ENCODE data around the gene BIRC7.

The BIRC7 gene, protein sequence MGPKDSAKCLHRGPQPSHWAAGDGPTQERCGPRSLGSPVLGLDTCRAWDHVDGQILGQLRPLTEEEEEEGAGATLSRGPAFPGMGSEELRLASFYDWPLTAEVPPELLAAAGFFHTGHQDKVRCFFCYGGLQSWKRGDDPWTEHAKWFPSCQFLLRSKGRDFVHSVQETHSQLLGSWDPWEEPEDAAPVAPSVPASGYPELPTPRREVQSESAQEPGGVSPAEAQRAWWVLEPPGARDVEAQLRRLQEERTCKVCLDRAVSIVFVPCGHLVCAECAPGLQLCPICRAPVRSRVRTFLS

DNA sequence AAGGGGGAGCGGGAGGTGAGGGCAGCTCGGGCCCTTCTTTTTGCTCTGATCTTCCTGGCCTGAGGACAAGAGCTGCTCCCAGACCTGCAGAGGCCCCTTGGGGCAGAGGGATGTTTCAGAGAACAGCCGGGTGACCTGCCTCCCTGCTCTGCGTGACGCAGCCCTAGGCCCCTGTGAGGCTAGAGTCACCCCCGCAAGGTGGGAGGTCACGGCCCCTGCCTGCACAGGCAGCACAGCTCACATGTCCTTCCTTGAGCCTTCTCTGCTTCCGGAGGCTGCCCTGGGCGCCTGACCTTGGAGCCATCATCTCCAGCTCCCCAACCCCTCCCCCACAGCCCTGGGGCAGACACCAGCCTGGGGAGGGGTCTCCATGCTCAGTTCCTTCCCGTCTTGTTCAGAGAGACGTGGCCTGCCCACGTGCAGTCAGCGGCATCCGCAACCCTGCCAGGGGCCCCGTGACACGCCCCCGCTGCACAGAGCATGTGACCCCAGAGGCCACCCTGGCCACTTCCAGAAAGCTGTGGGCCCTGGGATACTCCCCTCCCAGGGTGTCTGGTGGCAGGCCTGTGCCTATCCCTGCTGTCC lies at the start of gene BIRC7:
Gene BIRC7, plus strand, starts transcription at position 507 of the 585 bp plus-strand sequence. CDS start 192 bp downstream, outside the sequence.
- no peak for DNase-seq

DNA sequence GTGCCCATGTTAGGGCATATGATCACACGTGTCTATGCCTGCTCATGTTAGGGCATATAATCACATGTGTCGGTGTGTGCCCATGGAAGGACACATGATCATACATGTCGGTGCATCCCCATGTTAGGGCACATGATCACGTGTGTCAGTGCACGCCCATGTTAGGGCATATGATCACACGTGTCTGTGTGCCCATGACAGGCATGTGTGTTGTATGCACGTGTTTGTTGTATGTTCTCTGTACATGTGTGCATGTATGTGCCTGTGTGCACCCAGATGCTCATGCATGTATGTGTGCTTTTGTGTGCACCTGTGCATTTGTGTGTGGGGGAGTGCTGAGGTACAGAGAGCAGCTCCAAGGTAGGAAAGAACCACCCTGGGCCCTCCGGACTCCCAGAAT lies 49.6 kb upstream of the BIRC7 start:
- no peak for DNase-seq

DNA sequence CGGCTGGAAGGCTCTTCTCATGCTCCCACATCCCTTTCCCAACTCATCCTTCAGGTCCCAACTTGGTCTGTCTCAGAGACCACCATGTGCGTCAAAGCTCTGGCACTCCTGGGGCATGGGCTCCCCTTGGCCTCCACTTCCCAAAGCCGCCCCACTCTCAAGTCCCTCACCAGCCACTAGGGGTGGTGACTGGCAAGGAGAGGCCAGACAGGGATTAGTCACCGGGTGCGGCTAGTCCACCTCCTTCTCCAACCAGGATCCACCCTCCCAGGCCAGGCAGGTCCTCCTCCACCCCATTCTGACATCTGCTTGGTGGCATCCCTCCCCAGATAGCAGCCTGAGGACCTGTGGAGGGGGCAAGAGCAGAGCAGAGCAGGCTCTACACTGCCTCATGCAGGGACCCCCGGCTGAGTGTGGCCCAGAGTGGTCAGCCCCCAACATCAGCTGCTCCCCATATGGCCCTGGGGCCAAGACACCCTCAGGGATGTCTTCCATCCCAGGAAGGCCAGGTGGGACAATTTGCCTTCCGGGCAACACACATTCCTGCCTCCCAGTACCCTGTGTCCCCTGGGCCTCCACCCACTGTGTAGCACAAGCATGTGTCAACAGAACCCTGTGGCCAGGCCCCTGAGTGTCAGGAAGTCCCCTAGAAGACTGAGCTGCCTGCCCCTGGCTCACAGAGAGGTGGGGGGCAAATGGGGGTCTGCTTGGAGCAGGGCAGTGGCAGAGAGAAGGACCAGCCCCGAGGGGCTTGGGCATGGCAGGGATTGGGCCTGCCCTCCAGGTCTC lies 49.0 kb upstream of the BIRC7 start:
- peak in 1 of 2 experiments; percentile 30 for DNase-seq

DNA sequence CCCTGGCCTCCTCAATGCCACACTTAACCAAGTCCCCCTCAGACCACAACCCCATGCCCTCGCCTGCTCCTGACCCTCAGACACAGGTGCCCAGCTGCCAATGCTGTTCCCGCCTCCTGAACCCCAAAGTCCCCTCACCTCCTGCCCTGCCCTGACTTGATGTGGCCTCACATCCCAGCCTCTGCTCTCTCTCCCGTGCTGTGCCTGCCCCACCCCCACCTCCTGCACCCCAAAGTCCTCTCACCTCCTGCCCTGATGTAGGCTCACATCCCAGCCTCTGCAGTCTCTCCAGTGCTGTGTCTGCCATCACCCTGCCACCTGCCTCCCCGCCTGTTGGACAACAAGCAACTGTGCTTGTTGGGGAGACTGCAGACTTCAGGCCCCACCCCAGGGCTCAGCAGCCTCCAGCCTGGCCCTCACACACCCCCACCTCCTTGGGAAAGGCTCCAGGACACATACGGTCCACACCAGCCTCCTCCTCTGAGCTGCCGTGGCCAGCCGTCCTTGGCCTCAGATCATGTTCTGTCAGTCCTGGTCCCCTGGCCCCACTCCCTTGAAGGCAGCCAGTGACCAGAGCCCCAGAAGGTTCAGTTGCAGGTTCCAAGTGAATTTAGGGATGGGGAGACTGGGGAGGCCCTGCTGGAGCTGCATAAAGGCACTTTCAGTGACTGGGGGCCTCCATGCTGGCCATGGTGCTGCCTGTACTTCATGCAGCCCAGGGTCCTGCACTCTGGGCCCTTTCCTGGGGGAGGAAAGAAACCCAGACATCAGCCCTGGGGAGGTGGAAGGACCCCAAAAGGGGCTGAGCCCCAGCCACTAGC lies 48.2 kb upstream of the BIRC7 start:
- no peak for DNase-seq

DNA sequence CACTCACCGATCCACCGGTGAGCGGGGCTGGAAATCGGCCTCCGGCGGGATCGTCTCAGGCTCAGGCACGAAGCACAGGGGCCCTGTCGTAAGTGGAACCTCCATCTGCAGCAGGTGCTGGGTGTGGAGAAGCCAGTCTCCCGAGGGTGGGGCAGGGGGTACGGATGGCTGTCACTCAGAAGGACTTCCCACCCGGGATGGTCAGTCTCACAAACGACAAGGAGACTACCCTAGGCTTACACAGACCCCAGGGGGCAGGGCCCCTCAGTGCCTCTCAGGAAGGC lies 47.6 kb upstream of the BIRC7 start:
- DNase-seq: no peak

DNA sequence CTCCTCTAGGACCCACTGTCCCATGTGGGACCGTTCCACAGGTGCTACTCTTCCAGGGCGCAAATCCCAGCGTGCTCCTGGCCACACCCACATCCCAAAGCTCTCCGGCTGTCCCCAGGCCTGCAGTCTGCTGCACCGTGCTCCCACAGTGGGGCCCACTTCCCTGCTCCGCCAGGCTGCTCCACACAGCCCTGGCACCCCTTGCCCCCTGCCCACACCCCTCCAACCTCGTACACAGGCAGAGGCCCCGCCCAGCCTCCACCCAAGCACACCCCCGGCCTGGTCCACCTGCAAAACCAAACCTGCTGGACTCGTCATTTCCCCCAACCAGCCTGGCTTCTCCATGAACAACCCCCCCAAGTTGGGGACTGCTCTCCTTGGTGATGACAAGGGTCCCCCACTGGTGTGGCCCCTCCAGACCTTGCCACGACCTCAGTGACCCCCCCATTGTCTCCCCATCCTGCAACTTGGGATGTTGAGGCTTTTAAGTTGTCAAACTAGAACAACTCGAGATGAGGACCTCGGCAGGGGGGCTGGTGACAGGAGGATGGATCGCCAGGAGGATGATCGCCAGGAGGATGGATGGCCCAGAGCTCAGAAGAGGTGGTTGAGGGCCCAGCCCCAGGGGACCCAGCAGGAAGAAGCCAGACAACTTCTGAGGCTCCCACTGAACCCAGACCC lies 46.9 kb upstream of the BIRC7 start:
- DNase-seq: no peak

DNA sequence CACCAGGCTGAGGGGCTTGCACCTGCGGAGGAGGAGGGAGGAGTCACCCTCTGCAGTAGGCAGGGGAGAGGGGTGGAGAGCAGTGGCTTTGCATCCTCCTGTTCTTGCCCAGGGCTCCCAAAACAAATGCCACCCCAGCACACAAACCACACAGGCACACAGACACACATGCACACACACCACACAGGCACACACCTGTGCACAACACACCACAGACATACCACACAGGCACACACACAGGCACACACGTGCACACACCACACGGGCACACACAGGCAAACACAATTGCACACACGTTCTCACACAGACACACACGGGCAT lies 46.4 kb upstream of the BIRC7 start:
- DNase-seq: no peak

DNA sequence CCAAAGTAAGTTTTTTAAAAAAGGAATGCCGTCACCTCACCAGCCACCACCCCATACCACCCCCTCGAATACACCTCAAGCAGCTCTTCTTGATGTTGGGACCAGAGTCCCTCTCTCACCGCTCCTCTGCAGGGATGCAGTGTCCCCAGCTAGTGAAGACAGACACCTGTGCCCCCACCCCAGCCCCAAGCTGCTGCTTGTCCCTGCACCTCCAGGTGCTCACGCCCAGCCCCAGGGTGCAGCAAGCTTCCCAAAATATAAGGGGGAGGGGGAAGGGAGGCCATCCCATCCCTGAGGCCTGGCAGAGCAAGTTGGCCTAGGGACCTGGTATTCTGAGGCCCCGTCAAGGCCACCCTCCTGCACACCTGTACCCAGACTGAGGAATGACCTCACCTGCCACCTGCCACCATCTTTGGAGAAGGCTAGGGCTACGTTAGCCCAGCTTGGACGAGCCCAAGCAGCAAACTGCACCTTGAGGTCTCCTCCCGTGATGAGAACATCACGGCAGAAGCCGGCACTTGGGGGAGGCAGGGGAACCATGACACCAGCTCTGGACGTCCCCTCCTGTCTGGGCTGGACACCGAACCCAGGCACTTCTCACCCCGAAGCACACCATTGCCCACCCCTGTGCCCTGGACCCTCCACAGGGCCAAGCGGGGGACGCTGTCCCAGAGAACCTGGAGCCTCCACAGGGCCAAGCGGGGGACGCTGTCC lies 45.7 kb upstream of the BIRC7 start:
- DNase-seq: no peak

DNA sequence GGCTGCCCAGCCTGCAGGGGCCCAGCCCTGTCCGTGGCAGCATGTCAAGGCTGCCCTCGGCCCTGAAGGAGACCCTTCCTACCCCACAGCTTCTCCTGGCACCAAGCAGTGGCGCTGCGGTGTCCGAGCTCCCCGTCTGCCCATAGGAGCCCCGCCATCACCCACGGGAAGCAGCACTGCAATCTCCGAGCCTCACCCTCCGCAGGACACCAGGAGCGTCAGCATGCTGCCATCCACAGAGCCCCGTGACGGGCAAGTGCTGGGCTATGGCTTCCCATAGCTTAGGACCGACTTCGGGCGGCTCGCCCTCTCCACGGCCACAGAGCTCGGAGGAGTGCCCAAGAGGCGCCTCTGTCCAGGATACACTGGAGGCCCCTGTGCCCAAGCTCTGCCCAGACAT lies 44.9 kb upstream of the BIRC7 start:
- no peak for DNase-seq

DNA sequence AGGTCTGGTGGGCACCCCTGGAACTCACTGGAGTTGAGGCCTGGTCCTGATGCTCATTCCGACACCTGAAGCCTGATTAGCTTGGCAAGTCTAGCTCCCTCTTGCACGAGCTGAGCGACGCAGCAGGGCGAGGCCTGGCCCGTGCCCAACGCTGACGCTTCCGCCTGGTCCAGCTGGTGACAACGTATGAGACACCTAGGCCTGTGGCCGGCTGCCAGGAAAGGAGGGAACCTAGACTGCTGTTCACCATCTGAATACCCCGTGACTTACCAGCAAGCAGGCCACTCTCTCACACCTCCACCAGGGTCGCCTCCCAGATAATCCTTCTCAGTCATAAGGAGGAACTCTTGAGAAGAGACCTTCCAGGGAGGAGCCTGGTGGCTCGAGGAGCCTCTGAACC lies 44.3 kb upstream of the BIRC7 start:
- DNase-seq: peak; percentile 99 to 100

DNA sequence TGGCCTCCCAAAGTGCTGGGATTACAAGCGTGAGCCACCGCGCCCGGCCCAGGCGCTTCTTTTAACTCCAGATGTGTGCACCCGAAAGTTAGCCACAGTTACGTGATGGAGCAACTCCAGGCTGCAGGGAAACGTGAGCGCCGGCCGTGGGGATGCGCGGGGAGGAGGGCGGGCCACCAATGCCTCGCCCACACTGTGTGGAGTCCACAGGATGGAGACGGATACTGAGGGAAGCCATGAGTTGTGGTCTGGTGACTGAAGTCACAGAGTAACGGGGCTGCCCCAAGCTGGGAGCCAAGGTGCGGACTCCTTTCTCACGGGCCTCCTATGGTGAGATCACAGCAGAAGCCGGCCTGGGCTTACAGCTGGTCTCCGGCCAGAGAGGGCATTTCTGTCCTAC lies 43.0 kb upstream of the BIRC7 start:
- no peak for DNase-seq

DNA sequence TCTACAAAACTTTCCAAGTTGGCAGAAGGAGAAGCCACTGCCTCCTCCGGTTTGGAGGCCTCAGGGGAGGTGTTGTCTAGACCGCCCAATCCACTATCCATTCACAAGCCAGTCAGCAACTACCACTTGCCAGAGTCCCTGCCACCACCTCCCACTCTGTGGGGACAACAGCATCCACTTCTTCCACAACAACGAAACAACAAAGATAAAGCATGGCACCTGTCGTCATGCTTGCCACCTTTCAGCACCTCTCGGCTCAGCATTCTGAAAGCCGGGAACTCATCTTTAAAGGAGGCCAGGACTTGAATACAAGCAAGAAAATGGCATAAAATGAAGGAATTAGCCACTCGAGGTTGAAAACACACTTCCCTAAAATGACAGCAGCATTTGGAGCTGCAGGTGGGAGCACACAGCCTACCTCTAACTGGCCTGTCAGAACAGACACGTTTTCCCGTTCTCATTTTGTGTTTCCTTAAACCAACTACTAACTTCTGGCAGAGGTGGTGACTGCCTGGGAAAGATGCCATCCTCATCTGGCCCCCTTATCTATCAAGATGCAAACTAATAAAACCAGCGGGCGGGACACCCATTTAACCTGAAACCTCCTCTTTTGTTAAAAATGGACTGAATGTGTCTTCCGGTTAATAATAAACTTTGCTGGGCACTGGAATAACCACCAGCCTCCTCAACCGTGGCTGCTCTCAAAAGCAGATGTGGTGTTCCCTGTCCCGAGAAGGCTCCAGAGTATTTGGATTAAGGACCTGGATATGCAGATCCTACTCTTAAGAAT lies 41.5 kb upstream of the BIRC7 start:
- no peak for DNase-seq

DNA sequence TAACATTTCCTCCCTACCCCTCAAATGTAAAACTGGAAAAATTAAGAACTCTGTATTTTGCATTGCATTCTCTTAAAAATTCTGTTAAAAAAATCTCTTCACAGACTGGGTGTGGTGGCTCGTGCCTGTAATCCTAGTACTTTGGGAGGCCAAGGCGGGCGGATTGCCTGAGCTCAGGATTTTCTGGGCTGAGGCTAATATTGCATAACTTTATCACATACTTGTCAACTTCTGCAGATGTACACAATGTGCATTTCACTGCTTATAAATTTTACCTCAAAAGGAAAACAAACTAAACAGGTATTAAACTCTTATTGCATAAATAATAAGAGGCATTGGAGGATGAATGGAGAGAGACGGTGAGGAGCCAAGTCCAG lies 40.9 kb upstream of the BIRC7 start:
- no peak for DNase-seq

DNA sequence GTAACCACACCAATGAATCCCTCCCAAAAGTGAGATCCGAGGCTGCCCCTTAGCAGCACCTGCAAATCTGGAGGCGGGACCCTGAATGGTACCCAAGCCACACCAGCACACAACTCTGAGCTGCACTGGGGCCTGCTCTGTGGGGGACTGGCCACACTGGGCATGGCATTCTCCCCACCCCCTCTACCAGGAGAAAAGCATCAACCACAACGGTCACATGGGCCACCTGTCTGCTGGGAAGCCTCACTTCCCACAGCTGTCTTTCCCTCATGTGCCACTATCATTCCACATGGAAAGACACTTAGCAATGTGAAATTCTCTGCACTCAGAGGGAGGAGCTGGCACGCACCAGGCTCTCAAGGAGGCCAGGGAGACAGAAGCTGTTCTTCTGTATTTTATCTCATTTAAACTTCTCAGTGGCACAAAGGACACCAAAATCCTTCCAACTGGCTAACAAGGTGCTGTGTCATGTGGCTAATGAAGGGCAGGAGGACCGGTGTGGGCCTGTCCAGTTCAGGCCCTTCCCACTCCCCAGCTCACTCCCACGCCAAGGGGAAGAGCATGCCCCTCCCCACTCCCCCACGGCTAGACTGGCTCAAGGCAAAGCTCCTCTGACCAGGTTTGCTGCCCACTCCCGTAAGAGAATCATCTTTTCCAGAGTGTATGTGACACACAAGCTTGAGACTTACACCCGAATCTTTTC lies 38.8 kb upstream of the BIRC7 start:
- no peak for DNase-seq

DNA sequence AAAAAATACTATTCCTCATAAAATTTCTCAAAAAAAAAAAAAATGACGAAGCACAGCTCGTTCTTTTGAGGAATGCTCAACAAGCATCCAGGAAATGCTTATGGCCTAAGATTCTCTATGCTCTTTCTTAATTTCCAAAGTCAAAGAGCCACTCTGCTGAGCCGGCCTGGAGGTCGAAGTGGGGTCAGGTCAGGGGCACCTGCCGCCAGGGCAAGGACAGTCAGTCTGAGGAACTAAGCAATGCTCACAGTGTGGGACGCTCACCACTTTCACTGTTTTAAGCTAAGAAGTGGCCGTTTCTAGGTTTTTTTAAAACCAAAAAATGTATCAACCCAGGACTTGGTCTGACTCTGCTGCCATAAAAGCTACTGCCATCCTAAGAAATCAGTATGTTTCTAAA lies 37.1 kb upstream of the BIRC7 start:
- DNase-seq: no peak

DNA sequence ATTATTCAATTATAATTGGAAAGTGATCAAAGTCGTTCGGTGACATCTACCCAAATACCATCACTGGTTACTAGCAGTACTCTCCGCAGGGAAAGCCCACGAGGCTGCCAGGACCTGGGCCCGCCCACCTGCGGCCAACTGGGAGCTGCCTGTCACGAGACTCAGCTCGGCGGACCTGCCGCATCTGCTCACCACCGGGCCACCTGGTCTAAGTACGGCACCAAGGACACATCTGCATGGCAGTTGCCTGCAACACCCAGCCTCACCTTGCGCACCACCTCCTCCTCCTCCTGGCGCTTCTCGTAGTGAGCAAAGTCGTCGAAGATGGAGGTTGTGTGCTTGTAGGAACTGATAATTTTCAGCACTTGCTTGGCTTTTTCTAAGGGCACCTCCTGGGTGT lies 33.7 kb upstream of the BIRC7 start:
- no peak for DNase-seq

DNA sequence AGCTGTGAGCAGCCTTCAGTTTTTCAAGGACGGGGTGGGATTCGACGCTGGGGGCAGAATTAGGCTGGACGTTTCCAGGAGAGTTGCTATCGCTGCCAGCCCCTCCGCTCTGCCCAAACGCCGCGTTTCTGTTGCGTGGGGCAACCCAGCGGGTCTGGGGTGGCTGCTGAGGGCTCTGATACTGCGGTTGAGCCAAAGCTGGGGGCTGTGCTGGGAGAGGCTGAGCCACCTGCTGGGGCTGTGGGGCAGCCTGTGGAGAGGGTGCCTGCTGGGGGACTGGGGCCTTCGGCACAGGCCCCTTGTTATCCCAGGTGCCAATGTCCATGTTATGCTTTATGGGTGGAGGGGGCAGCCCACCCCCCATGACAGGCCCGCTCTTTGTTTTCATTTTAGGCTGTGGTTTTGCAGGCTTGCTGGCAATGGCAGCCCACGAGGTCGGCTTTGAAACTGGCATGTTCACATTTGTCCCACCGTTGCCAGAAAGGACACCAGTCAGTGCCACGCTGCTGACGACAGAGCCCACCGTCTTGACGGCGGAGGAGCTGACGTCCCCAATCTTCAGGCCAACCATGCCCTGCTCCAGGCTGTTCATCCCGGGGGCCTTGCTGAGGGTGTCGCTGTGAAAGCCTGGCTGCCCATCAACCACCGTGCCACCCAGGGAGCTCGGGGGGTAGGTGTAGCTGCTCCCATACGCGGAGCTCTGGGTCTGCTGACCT lies 32.7 kb upstream of the BIRC7 start:
- DNase-seq: no peak

DNA sequence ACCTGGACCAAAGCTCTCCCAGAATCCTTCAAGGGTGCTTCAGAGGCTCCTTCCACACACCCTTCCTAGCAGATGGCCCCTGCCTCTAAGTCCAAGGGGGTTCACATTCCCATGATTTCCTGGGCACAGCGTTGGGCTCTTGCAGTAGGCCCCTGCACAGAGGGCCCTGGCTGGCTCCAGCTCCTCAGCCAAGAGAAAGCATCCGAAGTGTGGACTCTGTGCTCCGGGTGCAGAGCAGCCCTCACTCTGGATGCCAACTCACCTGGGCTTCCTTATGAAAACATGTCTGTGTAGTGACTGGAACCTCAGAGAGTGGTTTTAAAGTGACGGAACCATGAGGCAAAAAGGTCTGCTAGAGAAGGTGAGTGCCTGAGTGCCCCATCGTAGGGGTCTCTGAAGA lies 31.3 kb upstream of the BIRC7 start:
- no peak for DNase-seq

DNA sequence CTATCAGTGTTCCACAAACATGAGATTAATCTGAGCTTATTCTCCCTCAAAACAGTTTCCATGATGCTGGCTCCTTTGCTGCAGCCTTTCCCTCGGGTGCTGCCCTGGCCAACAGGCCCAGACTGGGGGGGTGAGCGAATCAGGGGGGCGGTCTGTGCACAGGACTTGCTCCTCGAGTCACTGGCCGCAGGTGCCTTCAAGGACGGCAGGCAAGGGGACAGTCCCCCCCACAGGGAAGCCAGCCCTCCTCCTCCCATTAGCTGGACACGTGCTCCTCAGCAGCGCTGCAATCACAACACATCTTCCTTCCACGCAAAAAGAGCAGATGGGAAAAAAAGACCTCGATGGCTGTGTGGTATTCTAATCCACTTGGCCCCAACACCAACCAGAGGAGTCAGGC lies 29.8 kb upstream of the BIRC7 start:
- DNase-seq: no peak

DNA sequence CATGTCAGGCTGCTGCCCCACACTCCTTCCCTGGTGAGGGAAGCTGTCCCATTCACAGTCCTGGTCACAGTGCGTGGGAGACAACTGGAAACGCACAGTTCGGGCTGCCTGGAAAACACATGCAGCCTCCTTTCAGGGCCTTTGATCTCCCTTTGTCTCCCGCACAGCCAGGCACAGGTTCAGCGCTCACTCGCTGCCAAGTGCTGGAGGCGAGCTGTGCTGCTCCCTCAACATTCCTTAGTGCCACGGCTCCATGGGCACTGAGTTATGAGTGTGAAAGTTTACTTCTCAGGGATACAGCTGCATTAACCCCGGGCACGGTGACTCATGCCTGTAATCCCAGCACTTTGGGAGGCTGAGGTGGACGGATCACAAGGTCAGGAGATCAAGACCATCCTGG lies 28.8 kb upstream of the BIRC7 start:
- DNase-seq: no peak

Measured in SHP77 (cell line).